GM04504 (cell line): ENCODE data around the gene ZMYM2.
A peak's percentile ranks its signal among the peaks of the same experiment; 100 is the strongest.
"Not testable (repeated sequence)": the region's sequence is repeated elsewhere in the genome, so short reads cannot be mapped to it uniquely, and the experiment has no call there.

Experiments
- DNase-seq: peaks from one replicate; pipeline ENCODE4 v3.0.0-alpha.2; 2012; ENCODE audit warnings: low read depth

Gene ZMYM2

DNA sequence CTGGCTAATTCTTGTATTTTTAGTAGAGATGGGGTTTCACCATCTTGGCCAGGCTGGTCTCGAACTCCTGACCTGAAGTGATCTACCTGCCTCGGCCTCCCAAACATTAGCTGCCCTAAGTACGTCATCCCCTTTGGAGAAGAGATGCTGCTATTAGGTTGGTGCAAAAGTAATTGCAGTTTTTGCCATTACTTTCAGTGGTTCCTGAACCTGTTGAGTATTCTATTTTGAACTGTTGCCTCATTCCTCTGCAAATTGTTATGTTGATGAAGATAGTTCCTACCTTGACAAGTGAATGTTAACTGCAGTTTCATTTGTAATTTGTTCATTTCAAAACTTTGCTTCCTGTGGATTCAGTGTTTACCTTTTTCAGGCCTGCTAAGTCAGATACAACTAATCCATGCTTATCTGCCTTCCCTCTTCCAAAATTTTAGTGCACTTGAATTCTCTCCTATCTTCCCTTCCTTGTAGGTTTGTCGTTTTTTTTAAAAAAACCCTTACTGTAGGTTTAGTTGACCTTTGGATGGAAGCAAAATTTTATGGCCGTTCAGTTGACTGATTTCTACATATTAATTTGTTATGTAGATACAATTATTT is 24.0 kb downstream of the ZMYM2 start:
- DNase-seq = no peak

DNA sequence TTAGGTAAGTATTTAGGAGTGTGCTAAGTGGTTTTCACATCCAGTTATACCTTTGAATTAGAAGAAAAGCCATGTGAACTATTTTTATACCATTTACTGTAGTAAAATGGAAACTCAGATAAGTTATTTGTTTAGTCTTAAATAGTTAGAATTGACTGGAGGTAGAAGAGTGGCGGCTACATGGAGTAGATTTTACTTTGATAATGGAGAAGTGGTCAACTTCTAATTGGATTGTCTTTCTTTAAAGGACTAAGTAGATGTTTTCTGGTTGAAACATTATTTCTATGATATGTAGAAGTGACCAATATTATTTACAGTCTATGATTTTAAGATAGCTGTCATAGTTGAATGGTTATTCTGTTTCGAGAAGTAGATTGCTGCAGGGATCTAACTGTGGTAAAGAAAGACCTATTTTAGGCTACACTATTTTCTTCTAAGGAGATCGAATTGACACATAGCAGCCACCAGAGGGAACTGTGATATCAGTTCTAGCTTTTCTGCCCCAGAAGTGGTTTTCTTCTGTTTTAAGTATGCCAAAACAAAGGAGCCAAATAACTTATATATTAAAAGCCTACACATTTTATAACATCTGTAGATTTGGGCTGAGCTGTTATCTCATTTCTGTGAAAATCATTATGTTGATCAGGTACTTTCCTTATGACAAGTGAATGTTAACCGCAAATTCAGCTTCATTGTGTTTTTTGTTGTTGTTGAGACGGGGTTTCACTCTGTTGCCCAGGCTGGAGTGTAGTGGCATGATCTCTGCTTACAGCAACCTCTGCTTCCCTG is 26.1 kb downstream of the ZMYM2 start:
- peak; percentile 6 for DNase-seq

DNA sequence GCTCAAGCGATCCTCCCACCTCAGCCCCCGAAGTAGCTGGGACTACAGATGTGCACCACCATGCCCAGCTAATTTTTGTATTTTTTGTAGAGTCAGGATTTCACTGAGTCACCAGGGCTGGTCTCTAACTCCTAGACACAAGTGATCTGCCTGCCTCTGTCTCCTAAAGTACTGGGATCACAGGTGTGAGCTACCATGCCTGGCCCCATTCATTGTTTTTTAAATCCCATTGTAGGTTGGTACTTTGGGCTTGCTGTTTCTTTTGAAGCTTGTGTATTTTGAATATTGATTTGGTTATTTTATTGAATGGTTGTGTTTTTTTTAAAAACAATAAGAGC is 26.7 kb downstream of the ZMYM2 start:
- DNase-seq = no peak

DNA sequence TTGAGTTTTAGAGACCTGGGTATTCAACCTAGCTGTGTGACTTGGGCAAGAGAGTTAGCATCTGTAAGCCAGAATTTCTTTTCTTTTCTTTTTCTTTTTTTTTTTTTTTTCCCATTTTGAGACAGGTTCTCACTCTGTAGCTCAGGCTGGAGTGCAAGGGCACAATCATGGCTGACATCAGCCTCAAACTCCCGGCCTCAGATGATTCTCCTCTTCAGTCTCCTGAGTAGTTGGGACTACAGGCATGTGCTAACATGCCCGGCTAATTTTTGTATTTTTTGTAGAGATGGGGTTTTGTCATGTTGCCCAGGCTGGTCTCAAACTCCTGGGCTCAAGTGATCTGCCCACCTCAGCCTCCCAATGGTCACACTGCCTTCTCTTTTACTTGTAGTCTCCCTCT is 33.0 kb downstream of the ZMYM2 start:
- no peak for DNase-seq

DNA sequence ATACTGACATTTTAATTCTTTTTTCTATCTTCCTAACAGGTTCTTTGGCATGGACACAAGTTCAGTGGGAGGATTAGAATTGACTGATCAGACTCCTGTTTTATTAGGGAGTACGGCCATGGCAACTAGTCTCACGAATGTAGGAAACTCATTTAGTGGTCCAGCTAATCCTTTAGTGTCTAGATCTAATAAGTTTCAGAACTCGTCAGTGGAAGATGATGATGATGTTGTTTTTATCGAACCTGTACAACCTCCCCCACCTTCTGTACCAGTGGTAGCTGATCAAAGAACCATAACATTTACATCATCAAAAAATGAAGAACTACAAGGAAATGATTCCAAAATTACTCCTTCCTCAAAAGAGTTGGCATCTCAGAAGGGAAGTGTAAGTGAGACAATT is 34.5 kb downstream of the ZMYM2 start:
- DNase-seq = no peak

DNA sequence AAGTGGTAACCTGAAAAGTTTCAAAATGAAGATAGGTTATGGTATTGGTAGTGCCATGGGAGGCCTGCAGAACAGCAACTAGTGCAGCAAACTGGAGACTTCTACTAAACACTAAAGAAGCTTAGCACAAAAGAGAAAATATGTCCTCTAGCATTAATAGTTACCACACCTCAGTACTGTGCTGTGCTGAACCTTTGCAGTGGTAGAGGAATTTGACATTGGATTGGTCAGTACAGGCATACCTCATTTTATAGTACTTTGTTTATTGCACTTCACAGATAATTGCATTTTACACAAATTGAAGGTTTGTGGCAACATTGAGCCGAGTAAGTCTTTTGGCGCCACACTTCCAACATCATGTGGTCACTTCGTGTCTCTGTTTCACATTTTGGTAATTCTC is 40.4 kb downstream of the ZMYM2 start:
- DNase-seq = no peak

DNA sequence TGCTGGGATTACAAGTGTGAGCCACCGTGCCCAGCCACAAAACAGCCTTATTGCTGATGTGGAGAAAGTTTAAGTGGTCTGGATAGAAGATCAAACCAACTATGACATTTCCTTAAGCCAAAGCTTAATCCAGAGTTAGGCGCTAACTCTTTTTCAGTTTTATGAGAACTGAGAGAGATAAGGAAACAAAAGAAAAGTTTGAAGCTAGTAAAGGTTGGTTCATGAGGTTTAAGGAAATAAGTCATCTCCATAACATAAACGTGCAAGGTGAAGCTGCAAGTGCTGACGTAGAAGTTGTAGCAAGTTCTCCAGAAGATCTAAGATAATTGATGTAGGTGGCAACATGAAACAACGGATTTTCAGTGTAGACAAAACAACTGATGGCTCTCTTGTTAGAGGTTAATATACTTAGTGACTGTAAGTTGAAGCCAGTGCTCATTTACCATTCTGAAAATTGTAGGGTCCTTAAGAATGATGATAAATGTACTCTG is 41.6 kb downstream of the ZMYM2 start:
- no peak for DNase-seq

DNA sequence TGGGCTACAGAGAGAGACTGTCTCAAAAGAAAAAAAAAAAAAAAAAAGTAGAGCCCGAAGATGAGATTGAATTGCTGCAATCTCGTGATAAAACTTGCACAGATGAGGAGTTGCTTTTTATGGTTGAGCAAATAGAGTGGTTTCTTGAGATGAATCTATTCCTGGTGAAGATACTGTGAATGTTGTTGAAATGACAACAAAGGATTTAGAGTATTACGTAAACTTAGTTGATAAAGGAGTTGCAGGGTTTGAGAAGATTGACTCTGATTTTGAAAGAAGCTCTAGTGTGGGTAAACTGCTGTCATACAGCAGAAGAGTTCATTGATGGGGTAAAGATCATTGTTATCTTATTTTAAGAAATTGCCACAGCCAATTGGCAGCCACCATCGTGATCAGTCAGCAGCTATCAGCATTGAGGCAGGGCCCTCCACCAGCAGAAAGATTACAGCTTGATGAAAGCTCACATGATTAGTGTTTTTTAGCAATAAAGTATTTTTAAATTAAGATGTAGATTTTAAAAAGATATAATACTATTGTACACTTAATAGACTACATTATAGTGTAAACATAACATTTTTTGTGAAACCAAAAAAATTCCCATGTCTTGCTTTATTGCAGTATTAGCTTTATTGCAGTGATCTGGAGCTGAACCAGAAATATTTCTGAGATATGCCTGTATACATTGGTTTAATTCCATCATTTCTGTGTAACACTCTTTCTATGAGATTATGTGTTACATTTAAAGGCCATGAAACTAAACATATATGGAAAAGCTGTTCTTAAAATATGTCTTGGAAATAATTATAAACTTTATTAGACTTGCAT is 43.1 kb downstream of the ZMYM2 start:
- no peak for DNase-seq

DNA sequence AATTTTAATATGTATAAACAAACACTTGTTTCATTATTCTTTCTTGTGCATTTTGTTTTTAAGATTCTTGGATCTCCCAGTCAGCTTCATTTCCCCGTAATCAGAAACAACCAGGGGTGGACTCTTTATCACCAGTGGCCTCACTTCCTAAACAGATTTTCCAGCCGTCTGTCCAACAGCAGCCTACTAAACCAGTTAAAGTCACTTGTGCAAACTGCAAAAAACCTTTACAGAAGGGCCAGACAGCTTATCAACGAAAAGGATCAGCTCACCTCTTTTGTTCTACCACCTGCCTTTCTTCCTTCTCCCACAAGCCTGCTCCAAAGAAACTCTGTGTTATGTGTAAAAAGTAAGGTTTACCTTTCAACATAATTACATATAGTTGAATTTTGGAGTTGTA is 44.3 kb downstream of the ZMYM2 start:
- no peak for DNase-seq

DNA sequence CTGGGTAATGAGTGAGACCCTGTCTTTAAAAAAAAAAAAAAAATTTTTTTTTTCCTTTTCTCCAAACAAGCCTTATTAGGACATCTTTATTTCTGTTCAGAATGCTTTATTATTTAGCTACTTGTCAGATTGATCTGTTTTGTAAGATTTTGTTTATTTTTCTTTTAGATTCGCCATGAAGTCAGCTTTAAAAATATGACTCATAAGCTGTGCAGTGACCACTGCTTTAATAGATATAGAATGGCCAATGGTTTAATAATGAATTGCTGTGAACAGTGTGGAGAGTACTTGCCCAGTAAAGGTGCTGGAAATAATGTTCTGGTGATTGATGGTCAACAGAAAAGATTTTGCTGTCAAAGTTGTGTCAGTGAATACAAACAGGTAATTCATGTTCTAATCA is 47.7 kb downstream of the ZMYM2 start:
- no peak for DNase-seq

DNA sequence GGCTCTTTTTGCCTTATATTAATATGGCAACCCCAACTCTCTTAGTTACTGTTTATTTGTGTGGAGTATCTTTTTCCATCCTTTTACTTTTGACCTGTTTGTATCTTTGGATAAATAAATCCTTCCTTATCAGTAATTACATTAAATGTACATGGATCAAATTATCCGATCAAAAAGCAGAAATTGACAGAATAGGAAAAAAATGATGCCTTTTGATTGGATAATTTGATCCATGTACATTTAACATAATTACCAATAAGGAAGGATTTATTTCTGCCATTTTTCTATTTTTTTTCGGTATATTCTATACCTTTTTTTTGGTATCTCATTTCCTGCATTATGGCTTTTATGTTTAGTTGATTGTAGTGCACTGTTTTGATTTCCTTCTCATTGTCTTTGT is 57.2 kb downstream of the ZMYM2 start:
- DNase-seq = no peak

DNA sequence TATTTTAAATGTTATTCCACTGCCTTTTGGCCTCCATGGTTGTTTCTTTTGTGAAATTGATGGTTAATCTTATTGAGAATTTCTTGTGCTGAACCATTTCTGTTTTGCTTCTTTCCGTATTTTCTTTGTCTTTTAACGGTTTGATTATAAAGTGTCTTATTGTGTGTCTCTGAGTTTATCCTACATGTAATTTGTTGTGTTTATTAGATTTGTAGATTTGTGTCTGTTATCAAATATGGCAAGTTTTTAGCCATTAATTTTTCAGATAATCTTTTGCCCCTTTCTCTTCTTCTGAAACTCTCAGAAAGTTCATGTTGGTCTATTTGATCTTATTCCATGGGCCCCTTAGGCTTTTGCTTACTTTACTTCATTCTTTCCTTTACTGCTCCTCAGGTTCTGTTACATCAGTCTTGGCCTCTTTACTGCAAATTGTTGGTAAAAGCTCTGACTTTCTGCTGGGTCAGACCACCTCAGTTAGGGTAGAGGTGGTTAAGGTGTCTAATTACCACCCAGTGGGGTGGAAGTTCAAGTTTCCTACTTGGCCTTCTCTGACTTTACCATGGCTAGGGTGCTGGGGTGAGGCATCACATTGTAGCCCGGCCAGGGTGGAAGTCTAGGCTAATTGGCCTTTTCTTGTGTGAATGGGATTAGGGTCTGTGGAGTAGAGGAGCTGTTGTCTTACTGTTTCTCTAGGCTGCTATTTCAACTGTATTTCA is 58.3 kb downstream of the ZMYM2 start:
- DNase-seq = no peak

DNA sequence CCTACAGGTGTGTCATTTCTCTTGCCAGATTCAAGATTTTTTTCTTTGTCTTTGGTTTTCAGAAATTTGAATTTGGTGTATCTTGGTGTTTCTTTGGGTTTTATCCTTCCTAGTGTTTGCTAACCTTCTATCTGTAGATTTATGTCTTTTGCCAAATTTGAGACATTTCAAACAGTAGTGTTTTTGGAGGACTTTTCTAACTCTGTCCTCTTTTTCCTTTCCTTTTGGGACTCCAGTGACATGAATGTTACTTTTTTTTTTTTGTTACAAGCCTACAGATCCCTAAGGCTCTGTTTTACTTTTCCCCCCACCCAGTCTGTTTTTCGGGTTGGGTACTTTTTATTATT is 58.8 kb downstream of the ZMYM2 start:
- DNase-seq = no peak

DNA sequence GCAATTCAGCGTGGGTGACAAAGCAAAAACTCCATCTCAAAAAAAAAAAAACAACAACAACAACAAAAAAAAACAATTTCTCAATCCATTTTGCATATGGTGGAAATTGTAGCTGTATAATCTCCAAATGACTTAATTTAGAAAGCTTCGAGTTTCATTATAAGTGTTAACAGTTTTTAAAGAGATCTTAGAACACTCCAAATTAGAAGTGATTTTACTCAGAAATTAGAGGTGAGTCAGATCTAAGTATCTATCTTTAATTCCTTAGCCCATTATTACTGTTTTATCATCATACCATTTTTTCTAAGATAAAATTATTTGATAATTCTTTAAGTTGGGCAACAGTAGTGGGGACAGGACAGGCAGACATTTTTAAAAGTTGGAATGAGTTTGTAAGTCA is 60.5 kb downstream of the ZMYM2 start:
- DNase-seq = no peak

DNA sequence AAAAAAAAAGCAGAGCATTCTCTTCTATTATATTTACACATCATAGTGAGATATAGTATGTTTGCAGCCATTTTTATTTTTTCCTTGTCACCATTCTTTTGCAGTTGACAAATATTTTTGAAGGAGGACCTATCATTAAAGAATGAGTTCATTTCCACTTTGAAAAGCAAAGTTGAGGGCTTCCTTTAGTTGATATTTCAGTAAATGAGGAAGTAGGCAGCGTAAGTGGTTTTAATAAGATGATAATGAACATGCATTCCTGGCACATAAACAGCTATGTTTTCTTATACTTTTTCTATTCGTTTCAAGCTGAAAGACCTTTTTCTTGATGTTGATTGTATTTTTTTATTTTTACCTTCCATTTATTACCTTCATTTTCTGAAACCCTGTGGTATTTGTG is 66.2 kb downstream of the ZMYM2 start:
- no peak for DNase-seq

DNA sequence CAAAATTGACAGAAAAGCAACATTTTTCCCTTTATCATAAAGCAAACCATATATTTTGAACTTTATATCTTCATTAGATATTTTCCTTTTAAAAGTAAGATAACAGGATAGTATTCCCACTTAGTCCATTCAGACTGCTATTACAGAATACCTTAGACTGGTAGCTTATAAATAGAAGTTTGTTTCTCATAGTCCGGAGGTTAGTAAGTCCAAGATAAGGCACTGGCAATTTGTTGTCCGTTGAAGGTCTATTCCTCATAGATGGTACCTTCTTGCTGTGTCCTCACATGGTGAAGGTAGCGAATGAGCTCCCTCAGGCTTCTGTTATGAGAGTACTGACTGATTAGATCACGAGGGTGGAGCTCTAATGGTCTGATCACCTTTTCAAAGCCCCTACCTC is 70.4 kb downstream of the ZMYM2 start:
- DNase-seq = no peak

DNA sequence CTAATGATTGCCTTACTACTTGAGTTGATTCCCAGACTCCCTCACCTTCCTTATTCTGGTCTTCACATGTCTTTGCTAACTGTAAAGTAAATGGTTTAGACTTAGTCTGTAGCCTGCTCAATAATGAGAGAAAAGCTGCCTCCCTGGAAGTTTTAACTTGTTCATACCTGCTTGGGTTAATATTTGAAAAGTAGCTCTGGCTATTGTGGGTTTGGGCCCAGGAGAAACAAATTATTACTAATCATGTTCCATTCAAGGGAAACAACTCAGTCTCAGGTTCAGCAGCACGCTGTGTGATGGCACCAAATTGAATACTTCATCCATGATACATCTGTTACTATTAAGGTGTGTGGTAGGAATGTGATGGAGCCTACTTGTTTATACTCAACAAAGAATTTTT is 75.0 kb downstream of the ZMYM2 start:
- no peak for DNase-seq

DNA sequence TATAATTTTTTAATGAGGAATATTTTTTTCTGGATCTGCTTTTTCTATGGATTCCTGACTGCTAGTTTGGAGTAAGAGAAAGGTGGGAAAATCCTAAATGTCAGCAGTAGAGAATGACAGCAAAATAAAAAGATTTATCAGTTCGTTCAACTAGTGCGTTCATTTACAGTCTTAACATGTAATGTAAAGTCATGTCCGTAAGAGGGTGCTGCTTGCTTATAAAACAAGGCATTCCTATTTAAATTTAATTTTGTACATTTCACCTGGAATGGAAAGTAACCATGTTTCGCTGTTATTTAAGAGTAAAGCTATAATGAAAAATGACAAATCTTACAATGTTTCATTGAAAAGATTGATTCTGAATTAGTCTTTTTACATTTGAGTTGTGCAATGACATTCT is 76.6 kb downstream of the ZMYM2 start:
- no peak for DNase-seq

DNA sequence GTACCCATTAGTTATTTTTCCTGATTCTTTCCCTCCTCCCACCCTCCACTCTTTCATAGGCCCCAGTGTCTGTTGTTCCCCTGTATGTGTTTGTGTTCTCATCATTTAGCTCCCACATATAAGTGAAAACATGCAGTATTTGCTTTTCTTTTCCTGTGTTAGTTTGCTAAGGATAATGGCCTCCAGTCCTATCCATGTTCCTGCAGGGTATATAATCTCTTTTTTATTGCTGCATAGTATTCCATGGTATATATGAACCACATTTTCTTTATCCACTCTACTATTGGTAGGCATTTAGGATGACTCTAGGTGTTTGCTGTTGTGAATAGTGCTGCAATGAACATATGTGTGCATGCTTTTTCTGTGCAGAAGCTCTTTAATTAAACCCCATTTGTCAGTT is 79.4 kb downstream of the ZMYM2 start:
- DNase-seq = no peak

DNA sequence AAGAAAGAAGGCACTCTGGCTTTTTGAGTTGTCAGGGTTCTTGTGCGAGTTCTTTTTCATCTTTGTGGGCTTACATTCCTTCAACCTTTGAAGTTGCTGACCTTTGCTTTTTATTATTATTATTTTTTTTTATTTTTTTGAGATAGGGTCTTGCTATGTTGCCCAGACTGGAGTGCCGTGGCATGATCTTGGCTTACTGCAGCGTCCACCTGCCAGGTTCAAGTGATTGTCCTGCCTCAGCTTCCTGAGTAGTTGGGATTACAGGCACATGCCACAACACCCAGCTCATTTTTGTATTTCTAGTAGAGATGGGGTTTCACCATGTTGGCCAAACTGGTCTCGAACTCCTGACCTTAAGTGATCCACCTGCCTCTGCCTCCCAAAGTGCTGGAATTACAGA is 84.1 kb downstream of the ZMYM2 start:
- not testable (repeated sequence) for DNase-seq

DNA sequence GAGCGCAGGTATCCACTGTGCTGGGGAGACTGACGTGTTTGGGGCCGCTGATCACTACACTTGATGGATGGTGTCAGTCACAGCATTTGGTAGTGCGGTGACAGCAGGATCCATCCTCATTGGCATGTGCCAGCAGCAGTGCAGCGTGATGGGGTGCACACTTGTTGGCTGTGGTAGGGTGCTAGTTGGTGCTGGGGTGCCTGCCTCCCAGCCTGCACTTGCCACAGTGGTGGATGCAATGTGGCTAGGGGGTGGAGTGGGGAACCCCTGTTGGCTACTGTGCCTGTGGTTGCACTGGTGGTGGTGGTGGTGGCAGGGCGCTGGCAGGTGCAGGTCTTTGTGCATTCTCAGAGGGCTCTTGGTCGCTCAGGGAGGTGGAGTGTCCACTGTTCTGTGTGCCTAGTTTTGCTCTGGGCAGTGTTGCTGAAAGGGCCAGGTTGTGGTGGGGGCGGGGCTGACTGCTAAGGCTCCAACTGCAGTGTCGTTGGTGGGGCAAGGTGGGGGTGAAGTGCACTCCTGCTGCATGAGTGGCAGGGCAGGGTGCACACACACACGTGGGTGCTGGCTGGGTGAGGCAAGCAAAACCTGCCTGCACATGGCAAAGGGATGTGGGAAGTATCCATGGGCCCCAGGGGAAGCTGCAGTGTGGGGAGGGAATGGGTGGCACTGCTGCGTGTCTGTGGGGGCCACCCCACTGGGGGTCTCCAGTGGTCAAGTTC is 84.8 kb downstream of the ZMYM2 start:
- DNase-seq = no peak

DNA sequence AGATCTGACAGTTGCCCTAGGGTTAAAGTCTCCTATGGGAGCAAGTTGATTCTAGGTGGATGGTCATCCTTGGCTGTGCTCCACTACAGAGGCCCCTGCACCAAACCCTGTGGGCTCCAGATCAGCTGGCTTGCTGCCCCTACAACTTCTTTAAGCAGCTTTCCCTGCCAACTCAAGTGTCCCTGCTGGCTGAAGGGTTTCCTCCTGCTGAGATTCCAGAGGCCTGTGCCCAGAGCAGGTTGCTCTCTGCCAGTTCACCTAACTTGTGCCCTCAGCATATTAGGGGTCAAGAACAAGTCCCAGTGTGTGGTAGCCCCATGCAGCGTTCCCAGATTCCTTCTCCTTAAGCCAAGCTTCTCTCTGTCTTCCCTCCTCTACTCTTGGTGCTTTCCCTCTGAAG is 85.6 kb downstream of the ZMYM2 start:
- DNase-seq = no peak
